ENCODE results near the gene RNF103.

- TF ChIP-seq CTCF (IDR thresholded peaks at IDR 0.05): no peak
- no peak for TF ChIP-seq POLR2A (IDR thresholded peaks at IDR 0.05)
Measured at GRCh38 chr2:86592547-86593230, 31.0 kb downstream of the RNF103 start.
